Measurements from ENCODE around the gene SPATA32. TPM values are rescaled to one million over a fixed set of nuclear protein-coding genes. Genes with fewer than 3 reads are reported as not detected.

The SPATA32 gene
- total and polyA plus RNA-seq, 12 donors = 0.06 to 0.11 TPM; not detected in 10

DNA sequence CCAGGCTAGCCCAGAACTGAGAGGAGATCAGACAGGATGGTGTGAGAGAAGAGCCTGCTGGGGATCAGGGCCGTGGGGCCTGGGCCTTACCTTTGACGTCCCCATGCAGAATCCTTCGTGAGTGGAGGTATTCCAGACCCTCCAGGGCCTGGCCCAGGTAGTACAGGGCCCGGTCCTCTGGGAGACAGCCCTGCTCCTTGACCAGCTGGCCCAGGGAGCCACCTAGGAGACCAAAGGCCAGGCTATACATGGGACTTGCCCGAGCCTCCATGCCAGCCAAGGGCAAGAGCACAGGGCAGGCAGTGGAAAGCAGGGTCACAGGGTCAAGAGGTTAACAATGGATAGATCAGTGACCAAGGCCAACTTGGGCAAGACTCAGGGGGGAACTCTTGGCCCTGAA lies 12.1 kb upstream of the SPATA32 start:
- TF ChIP-seq, protein P1, sequence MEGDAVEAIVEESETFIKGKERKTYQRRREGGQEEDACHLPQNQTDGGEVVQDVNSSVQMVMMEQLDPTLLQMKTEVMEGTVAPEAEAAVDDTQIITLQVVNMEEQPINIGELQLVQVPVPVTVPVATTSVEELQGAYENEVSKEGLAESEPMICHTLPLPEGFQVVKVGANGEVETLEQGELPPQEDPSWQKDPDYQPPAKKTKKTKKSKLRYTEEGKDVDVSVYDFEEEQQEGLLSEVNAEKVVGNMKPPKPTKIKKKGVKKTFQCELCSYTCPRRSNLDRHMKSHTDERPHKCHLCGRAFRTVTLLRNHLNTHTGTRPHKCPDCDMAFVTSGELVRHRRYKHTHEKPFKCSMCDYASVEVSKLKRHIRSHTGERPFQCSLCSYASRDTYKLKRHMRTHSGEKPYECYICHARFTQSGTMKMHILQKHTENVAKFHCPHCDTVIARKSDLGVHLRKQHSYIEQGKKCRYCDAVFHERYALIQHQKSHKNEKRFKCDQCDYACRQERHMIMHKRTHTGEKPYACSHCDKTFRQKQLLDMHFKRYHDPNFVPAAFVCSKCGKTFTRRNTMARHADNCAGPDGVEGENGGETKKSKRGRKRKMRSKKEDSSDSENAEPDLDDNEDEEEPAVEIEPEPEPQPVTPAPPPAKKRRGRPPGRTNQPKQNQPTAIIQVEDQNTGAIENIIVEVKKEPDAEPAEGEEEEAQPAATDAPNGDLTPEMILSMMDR (IDR thresholded peaks at IDR 0.05) = no peak
- TF ChIP-seq POLR2A (IDR thresholded peaks at IDR 0.05) = no peak
- Histone ChIP-seq H3K27ac (no peak overlapping the region), H3K27me3 (no peaks in the 10 kb centered on the region), H3K4me3 (no peak overlapping the region), H3K9me3 (replicated peaks in 1 of 3) (no peaks in the 10 kb centered on the region), H3K4me1 (replicated peaks in 1 of 2) (peaks cover 10 to 16% of the 10 kb centered on the region in 2 donors), H3K36me3 (replicated peaks in 1 of 2) (peaks cover 0 to 48% of the 10 kb centered on the region in 2 donors)
- intact Hi-C loops (cut with DNase I) = loop anchor here in 1 of 2 donors (5.0 kb wide), 1 partner anchor 113 kb away; no protein-coding TSS in a partner anchor
- 80 to 91% (median 88%) methylated on average over 1 to 5 of the region's 5 CpGs for WGBS, 4 donors
- no peak for DNase-seq

DNA sequence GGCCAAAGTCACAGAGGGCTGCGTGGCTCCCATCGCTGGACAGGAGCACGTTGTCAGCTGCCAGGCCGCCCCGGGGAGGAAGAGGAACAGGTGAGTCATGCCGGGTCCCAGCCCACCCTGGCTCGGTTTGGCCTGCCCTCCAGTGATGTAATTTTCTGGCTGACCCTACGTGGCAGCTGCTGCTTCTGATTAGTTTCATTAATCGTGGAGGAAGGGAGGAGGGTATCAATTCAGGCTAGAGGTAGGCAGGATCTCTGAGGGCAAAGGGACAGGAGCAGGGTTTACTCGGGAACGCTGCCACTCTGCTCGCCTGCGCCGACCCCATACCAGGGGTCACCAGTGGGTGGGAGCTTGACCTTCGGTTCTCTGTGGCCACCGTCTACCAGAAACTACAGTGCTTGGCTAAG lies 11.7 kb upstream of the SPATA32 start:
- H3K27ac ChIP-seq = no peak overlapping the region
- H3K36me3 ChIP-seq (replicated peaks in 1 of 2) = peaks cover 0 to 53% of the 10 kb centered on the region in 2 donors
- no peak overlapping the region for H3K4me3 ChIP-seq

DNA sequence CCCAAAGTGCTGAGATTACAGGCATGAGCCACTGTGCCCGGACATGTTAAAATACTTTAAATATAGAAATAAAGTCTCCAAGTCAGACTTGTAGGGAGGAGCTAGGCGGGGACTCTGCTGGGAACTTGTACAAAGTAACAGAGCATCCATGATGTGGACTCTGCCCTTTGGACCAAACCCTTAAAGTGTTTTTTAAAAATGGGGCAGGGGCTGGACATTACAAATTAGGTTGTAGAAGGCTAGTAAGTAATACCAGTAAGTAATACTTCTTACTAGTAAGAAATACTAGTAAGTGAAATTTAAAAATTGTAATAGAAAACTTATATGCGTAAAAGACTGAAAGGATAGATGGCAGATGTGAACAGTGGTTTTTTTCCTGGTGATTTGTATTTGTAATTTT lies 9.7 kb upstream of the SPATA32 start:
- DNase-seq = no peak
- H3K36me3 ChIP-seq (replicated peaks in 1 of 2) = peaks cover 0 to 73% of the 10 kb centered on the region in 2 donors
- H3K27me3 ChIP-seq = no peaks in the 10 kb centered on the region
- TF ChIP-seq, protein P1 (IDR thresholded peaks at IDR 0.05) = no peak
- no peak for TF ChIP-seq POLR2A (IDR thresholded peaks at IDR 0.05)
- 90 to 98% (median 95%) methylated on average over 3 of the region's 3 CpGs for WGBS, 4 donors
- H3K27ac ChIP-seq = no peak overlapping the region
- H3K9me3 ChIP-seq (replicated peaks in 1 of 3) = no peaks in the 10 kb centered on the region
- no peaks in the 10 kb centered on the region for H3K4me1 ChIP-seq (replicated peaks in 1 of 2)
- intact Hi-C loops (cut with DNase I) = loop anchor here in 1 of 2 donors (5.0 kb wide), 1 partner anchor 116 kb away; no protein-coding TSS in a partner anchor
- no peak overlapping the region for H3K4me3 ChIP-seq

More for the DNA sequence above, 11.7 kb upstream of the SPATA32 start:
- intact Hi-C loops (cut with DNase I) = loop anchor here in 1 of 2 donors (5.0 kb wide), 1 partner anchor 114 kb away; no protein-coding TSS in a partner anchor
- peaks cover 10 to 14% of the 10 kb centered on the region in 2 donors for H3K4me1 ChIP-seq (replicated peaks in 1 of 2)
- H3K27me3 ChIP-seq = no peaks in the 10 kb centered on the region
- TF ChIP-seq, protein P1 (IDR thresholded peaks at IDR 0.05) = no peak
- TF ChIP-seq POLR2A (IDR thresholded peaks at IDR 0.05) = no peak
- WGBS, 4 donors = 75 to 79% (median 78%) methylated on average over 14 to 16 of the region's 16 CpGs
- no peaks in the 10 kb centered on the region for H3K9me3 ChIP-seq (replicated peaks in 1 of 3)
- no peak for DNase-seq

DNA sequence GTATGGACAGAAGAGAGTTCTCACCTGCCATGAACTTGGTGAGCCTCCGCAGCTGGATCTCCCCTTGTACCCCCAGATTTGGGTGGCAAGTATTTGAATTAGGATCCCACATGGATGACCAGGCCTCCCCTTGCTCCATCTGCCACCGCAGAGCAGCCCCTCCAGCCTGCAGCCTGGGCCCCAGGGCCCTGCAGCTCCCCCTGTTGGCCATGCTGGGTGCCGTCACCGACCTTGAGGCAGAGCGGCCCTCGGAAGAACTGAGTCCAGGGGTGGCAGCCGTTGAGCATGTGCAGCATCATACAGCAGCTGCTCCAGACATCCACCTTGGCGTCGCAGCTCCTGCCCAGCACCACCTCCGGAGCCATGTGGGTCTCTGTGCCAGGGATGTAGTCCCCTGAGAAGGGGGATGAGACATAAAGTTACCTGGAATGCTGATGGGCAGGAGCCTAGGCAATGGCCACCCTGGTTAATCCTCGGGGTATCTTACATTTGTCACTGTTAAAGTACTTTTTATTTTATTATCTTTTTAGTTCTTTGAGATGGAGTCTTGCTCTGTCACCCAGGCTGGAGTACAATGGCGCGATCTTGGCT lies 9.0 kb upstream of the SPATA32 start:
- H3K9me3 ChIP-seq (replicated peaks in 1 of 3) = no peaks in the 10 kb centered on the region
- no peak for DNase-seq
- H3K36me3 ChIP-seq (replicated peaks in 1 of 2) = peaks cover 0 to 77% of the 10 kb centered on the region in 2 donors
- H3K27ac ChIP-seq = no peak overlapping the region
- 69 to 100% (median 84%) methylated on average over 3 to 13 of the region's 13 CpGs for WGBS, 4 donors
- intact Hi-C loops (cut with DNase I) = loop anchor here in 1 of 2 donors (5.0 kb wide), 1 partner anchor 116 kb away; no protein-coding TSS in a partner anchor
- H3K4me1 ChIP-seq (replicated peaks in 1 of 2) = no peaks in the 10 kb centered on the region
- no peak overlapping the region for H3K4me3 ChIP-seq
- TF ChIP-seq, protein P1 (IDR thresholded peaks at IDR 0.05) = peak; percentile 14 to 45 (median 34)
- no peak for TF ChIP-seq POLR2A (IDR thresholded peaks at IDR 0.05)
- no peaks in the 10 kb centered on the region for H3K27me3 ChIP-seq
